K562 (cell line): ENCODE results near the gene ZBTB9. TPM values are rescaled to one million over a fixed set of nuclear protein-coding genes. Genes with fewer than 3 reads are reported as not detected.

ENCODE experiments used
- BCL6 ChIP-seq: fragments of 250-450 bp; sonication (Bioruptor Pico); IDR thresholded peaks from 2 replicates; pipeline ENCODE4 v1.4.0; 2020
- COPS2 ChIP-seq: fragments of 450-650 bp; conservative IDR thresholded peaks from 2 replicates; pipeline ENCODE4 v1.6.1; 2016; ENCODE audit warnings: mild to moderate bottlenecking, moderate library complexity
- CTCFL ChIP-seq: IDR thresholded peaks from 2 replicates; pipeline ENCODE4 v1.6.1; 2011; ENCODE audit warnings: borderline replicate concordance, low read depth, mild to moderate bottlenecking, moderate library complexity, low read length; ENCODE audit not compliant: insufficient read depth, poor library complexity, severe bottlenecking
- EGR1 ChIP-seq: fragments of 450-650 bp; conservative IDR thresholded peaks from 2 replicates; pipeline ENCODE4 v1.6.1; 2017; ENCODE audit warnings: mild to moderate bottlenecking
- EWSR1 ChIP-seq: fragments of 450-650 bp; IDR thresholded peaks from 2 replicates; pipeline ENCODE4 v1.6.1; 2018; ENCODE audit warnings: borderline replicate concordance, mild to moderate bottlenecking, low read depth, moderate library complexity; ENCODE audit not compliant: partially characterized antibody
- FOXK1 ChIP-seq: sonication (generic); formaldehyde crosslinking; IDR thresholded peaks from 2 replicates; pipeline ENCODE4 v1.8.0; 2022; ENCODE audit warnings: missing genetic modification reagents, mild to moderate bottlenecking, borderline replicate concordance
- FOXM1 ChIP-seq, 2 experiments: fragments of 450-650 bp in 1 of 2; sonication (generic) in 1 of 2; formaldehyde crosslinking in 1 of 2; IDR thresholded peaks; 2 replicates each; pipeline versions ENCODE4 v1.6.1 to v1.9.0; 2017 to 2022; ENCODE audit warnings: low read depth in 2 of 2, mild to moderate bottlenecking in 2 of 2, missing genetic modification reagents in 1 of 2, moderate library complexity in 1 of 2
- GATAD2A ChIP-seq: fragments of 450-650 bp; IDR thresholded peaks from 2 replicates; pipeline ENCODE4 v1.6.1; 2017
- GMEB1 ChIP-seq: fragments of 250-450 bp; sonication (Bioruptor Pico); IDR thresholded peaks from 2 replicates; pipeline ENCODE4 v1.4.0; 2020; ENCODE audit warnings: mild to moderate bottlenecking
- HMG20B ChIP-seq: fragments of 250-450 bp; sonication (Bioruptor Pico); IDR thresholded peaks from 2 replicates; pipeline ENCODE4 v1.5.0; 2021; ENCODE audit warnings: mild to moderate bottlenecking
- NR2C1 ChIP-seq, 2 experiments: fragments of 450-650 bp; IDR thresholded peaks; 2 replicates each; pipeline ENCODE4 v1.6.1; 2017; ENCODE audit warnings: mild to moderate bottlenecking in 2 of 2, antibody characterized with exemption in 1 of 2, inconsistent platforms in 1 of 2, missing compliant biosample characterization in 1 of 2, missing genetic modification characterization in 1 of 2
- POU5F1 ChIP-seq: fragments of 150-350 bp; IDR thresholded peaks from 2 replicates; pipeline ENCODE4 v1.6.1; 2014; ENCODE audit warnings: borderline replicate concordance, low read length, low read depth, mild to moderate bottlenecking; ENCODE audit not compliant: partially characterized antibody
- RBM22 ChIP-seq: fragments of 200-400 bp; formaldehyde crosslinking; IDR thresholded peaks from 2 replicates; pipeline ENCODE4 v1.6.1; 2018; ENCODE audit warnings: low read length, low read depth; ENCODE audit not compliant: poor library complexity, severe bottlenecking
- ZFP1 ChIP-seq: fragments of 450-650 bp; formaldehyde crosslinking; IDR thresholded peaks from 2 replicates; pipeline ENCODE4 v1.4.0; 2020; ENCODE audit warnings: mild to moderate bottlenecking, mixed read lengths
- ZNF197 ChIP-seq: fragments of 200-800 bp; sonication (Bioruptor generic); IDR thresholded peaks from 2 replicates; pipeline ENCODE4 v1.6.1; 2016; ENCODE audit warnings: low read depth, missing genetic modification characterization, missing compliant biosample characterization
- ZNF239 ChIP-seq: fragments of 250-450 bp; sonication (Bioruptor Pico); IDR thresholded peaks from 2 replicates; pipeline ENCODE4 v1.4.0; 2020; ENCODE audit warnings: mild to moderate bottlenecking
- ZNF644 ChIP-seq: fragments of 200-800 bp; sonication (Bioruptor generic); IDR thresholded peaks from 2 replicates; pipeline ENCODE4 v1.6.1; 2016; ENCODE audit warnings: low read depth, missing genetic modification characterization, missing compliant biosample characterization
- ZNF695 ChIP-seq: fragments of 450-650 bp; formaldehyde crosslinking; IDR thresholded peaks from 2 replicates; pipeline ENCODE4 v1.4.0; 2020; ENCODE audit warnings: mild to moderate bottlenecking, moderate library complexity
- ZNF76 ChIP-seq: fragments of 250-450 bp; sonication (Bioruptor Pico); IDR thresholded peaks from 2 replicates; pipeline ENCODE4 v1.4.0; 2020; ENCODE audit warnings: mild to moderate bottlenecking, moderate library complexity, borderline replicate concordance
- ZNF778 ChIP-seq: fragments of 450-650 bp; formaldehyde crosslinking; IDR thresholded peaks from 2 replicates; pipeline ENCODE4 v1.4.0; 2020; ENCODE audit warnings: mild to moderate bottlenecking, moderate library complexity
- ZNF79 ChIP-seq: fragments of 250-450 bp; sonication (Bioruptor Pico); IDR thresholded peaks from 2 replicates; pipeline ENCODE4 v1.4.0; 2020; ENCODE audit warnings: low read depth, mild to moderate bottlenecking, moderate library complexity
- polyA plus RNA-seq, 8 experiments: library from polyadenylated mRNA; depleted of rRNA in 4 of 8; stranded (reverse) in 5 of 8; unstranded in 3 of 8; fragments of >200 nt; fragmentation: Nextera tagmentation in 2 of 8; fragmentation: Illumina TruSeq in 1 of 8; extraction: Ambion mirVana in 2 of 8; extraction: Trizol in 1 of 8; gene quantifications; 2 replicates each; pipeline versions ENCODE4 v1.2.1 to v1.2.3, GENCODE V29; 2011 to 2014; ENCODE audit warnings: inconsistent platforms in 1 of 8, missing spikeins in 1 of 8
- total RNA-seq, 7 experiments: library from RNA; depleted of rRNA in 6 of 7; stranded (reverse); fragments of >200 nt in 6 of 7; fragmentation: Illumina TruSeq in 2 of 7; extraction: Trizol in 2 of 7; gene quantifications; 2 replicates each; pipeline versions ENCODE4 v1.2.1 to v1.2.3, GENCODE V29; 2011 to 2021; ENCODE audit warnings: low replicate concordance in 1 of 7
- TF ChIP-seq, protein P1 (sequence below), 2 experiments: fragments of 450-650 bp in 1 of 2; sonication (generic) in 1 of 2; formaldehyde crosslinking; conservative IDR thresholded peaks; 2 replicates each; pipeline versions ENCODE4 v1.4.0 to v1.8.1; 2020 to 2022; ENCODE audit warnings: mild to moderate bottlenecking in 1 of 2, missing genetic modification reagents in 1 of 2

ZBTB9 gene
- total and polyA plus RNA-seq, 9 of the 15 experiments (the other 6 are each of a cell fraction or from before 2014, with no cell fraction given): 1.9 to 19.5 (median 10.4) TPM

DNA sequence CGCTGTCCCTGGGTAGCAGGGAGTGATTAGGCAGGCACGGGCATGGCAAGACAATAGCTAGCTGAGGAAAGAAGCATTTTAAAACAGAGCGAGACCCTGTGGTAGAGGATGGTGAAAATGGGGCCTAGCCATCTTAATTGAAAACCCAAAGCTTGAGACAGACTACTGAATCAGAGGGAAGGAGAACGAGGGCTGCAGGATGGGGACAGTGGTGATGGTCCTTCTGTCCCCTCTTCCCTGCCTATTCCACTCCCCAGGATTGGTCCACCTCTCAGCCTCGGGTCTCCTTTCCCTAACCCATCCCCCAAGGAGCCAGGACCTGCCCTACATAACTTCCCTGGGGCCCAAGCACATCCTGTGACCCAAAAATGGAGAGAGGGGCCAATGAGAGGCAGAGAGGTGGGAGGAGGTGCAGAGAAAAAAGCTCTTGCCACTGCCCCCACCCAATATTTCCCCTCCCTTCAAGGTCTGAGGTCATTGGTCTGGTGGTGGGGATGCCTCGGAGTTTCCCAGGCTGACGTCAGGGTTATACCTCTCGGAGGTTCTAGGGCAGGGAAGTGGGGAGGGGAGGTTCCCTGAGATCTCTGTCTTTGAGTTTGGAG is 35.6 kb upstream of the ZBTB9 start (continued):
- TF ChIP-seq ZNF644 (tag) (0 out of 2 replicates have a peak, but pooled peaks have one; percentile 15), ZNF197 (CRISPR knock-in tag) (no peak), COPS2 (no peak), EWSR1 (no peak), ZNF695 (CRISPR knock-in tag) (peak; percentile 85; the same call in 1 of the 2 replicates), FOXM1 (IDR thresholded peaks at IDR 0.05; ENCODE audit: low read depth) (no peak), FOXM1 (CRISPR knock-in tag; IDR thresholded peaks at IDR 0.05; ENCODE audit: low read depth) (no peak), ZFP1 (no peak), RBM22 (no peak), HMG20B (CRISPR knock-in tag) (no peak; the same call in 1 of the 2 replicates), FOXK1 (peak; percentile 71; the same call in 1 of the 2 replicates), ZNF76 (CRISPR knock-in tag) (0 out of 2 replicates have a peak, but pooled peaks have one; percentile 71), EGR1 (0 out of 2 replicates have a peak, but pooled peaks have one; percentile 28), ZNF239 (CRISPR knock-in tag) (no peak), NR2C1 (IDR thresholded peaks at IDR 0.05) (no peak), NR2C1 (tag; IDR thresholded peaks at IDR 0.05) (no peak), POU5F1 (no peak), CTCFL (no peak), GATAD2A (0 out of 2 replicates have a peak, but pooled peaks have one; percentile 5), ZNF79 (0 out of 2 replicates have a peak, but pooled peaks have one; percentile 37), ZNF778 (CRISPR knock-in tag) (no peak), BCL6 (CRISPR knock-in tag) (no peak), GMEB1 (no peak)
- TF ChIP-seq, protein P1, sequence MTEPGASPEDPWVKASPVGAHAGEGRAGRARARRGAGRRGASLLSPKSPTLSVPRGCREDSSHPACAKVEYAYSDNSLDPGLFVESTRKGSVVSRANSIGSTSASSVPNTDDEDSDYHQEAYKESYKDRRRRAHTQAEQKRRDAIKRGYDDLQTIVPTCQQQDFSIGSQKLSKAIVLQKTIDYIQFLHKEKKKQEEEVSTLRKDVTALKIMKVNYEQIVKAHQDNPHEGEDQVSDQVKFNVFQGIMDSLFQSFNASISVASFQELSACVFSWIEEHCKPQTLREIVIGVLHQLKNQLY (CRISPR knock-in tag; conservative IDR thresholded peaks at IDR 0.05): peak in 1 of 2 experiments; percentile 89; a peak in 2 of 4 replicates
